Bronchial epithelial cell (primary cell): ENCODE results near the gene REPIN1. TPM values are rescaled to one million over a fixed set of nuclear protein-coding genes. Genes with fewer than 3 reads are reported as not detected.

Source experiments
- DNase-seq: peaks from one replicate; pipeline ENCODE4 v3.0.0-alpha.2; 2010; ENCODE audit warnings: low read depth
- FAIRE-seq: peaks from 2 replicates; lab custom pipeline; 2011; peaks lifted over from hg19 to GRCh38; lab: Jason Lieb, UNC
- H3K27me3 ChIP-seq: 2 replicates; pipeline ENCODE4 v1.5.1; 2011; ENCODE audit warnings: low read length; ENCODE audit not compliant: control insufficient read depth, insufficient read depth
- H3K36me3 ChIP-seq: 2 replicates; pipeline ENCODE4 v1.5.1; 2011; ENCODE audit warnings: low read length; ENCODE audit not compliant: control insufficient read depth, insufficient read depth
- H3K4me3 ChIP-seq: 2 replicates; pipeline ENCODE4 v1.5.1; 2011; ENCODE audit warnings: mild to moderate bottlenecking, low read depth, low read length, control low read depth
- CTCF ChIP-seq: IDR thresholded peaks from 2 replicates; pipeline ENCODE4 v1.5.1; 2011; ENCODE audit warnings: mild to moderate bottlenecking, moderate library complexity, low read length, control low read depth, inconsistent platforms; ENCODE audit not compliant: insufficient read depth, severe bottlenecking
- total RNA-seq: library from RNA; depleted of rRNA; stranded (reverse); fragments of >200 nt; gene quantifications from 2 replicates; pipeline ENCODE4 v1.2.1, GENCODE V29; 2014

The REPIN1 gene
- total RNA-seq, 1 donor from 2014 or later, result 26.1 TPM

DNA sequence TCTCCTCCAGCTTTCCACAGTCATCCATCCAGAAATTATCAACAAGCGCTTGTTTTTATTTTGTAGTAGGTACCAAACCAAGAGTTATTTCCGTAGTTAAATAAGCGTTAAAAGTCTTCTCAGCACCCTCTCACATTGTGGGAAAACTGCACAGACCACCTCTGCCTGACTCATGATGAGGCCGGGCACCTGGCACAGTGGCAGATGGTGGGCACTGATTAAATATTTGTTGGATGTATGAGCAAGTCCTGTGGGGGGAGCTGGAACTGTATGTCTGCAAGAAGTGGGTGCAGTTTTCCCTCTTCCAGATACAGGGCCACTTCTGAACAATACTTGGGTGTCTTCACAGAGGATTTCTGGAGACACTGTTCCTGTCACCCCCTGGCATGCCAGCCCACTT is 5.3 kb upstream of the REPIN1 start:
- Histone ChIP-seq H3K4me3 (no peak overlapping the region), H3K27me3 (no peaks in the 10 kb centered on the region), H3K36me3 (no peaks in the 10 kb centered on the region)
- FAIRE-seq (no peak), DNase-seq (no peak)
- no peak for TF ChIP-seq CTCF

DNA sequence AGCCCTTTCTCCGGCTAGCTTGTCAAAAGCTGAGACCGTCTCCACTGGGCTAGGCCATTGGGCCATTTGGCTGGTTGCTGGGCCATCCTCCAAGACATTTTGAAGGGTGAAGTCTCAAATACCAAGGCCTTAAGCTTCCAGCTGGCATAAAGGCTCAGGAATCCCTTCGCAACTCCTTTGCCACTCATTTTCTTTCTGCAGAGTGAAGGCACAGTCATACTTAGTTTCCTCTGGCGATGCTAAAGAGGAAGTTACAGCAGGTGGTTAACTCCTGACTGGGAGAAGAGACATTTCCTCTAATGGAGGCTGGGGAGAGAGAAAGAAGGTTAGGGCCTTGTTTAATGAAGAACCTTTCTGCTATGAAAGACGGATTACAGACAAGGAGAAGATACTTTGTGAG is 4.8 kb upstream of the REPIN1 start:
- TF ChIP-seq CTCF, result no peak
- DNase-seq, result no peak
- no peaks in the 10 kb centered on the region for H3K36me3 ChIP-seq
- H3K4me3 ChIP-seq, result no peak overlapping the region
- H3K27me3 ChIP-seq, result no peaks in the 10 kb centered on the region
- FAIRE-seq, result no peak

DNA sequence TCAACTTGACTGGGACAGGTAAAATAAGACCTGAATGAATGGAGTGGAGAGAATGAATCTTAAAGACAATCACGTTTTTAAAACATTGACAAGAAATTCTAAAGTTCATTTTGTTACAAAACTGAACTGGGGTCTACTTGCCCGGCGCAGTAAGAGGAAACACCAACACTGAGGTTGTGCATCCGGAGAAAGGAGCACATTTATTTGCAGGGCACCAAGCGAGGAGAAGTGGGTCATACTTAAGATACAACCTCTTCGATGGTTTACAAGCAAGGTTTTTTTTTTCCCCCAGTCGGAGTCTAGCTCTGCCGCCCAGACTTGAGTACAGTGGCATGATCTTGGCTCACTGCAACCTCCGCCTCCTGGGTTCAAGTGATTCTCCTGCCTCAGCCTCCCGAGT is 3.4 kb upstream of the REPIN1 start:
- DNase-seq, result no peak
- Histone ChIP-seq H3K36me3 (no peaks in the 10 kb centered on the region), H3K4me3 (no peak overlapping the region), H3K27me3 (no peaks in the 10 kb centered on the region)
- no peak for FAIRE-seq
- no peak for TF ChIP-seq CTCF

- DNase-seq, result no peak
- no peak for FAIRE-seq
- Histone ChIP-seq H3K4me3 (no peak overlapping the region), H3K27me3 (no peaks in the 10 kb centered on the region), H3K36me3 (no peaks in the 10 kb centered on the region)
- no peak for TF ChIP-seq CTCF
Observed at GRCh38 chr7:150365673-150366398, 2.8 kb upstream of the REPIN1 start.

GRCh38 chr7:150367677-150368095 is 936 bp upstream of the REPIN1 start:
- no peaks in the 10 kb centered on the region for H3K27me3 ChIP-seq
- peaks cover 2% of the 10 kb centered on the region for H3K36me3 ChIP-seq
- no peak for TF ChIP-seq CTCF
- DNase-seq (peak; percentile 62), FAIRE-seq (no peak)
- H3K4me3 ChIP-seq, result peak overlapping the region; percentile 72
